Measurements from ENCODE around the gene NHERF1. TPM values are rescaled to one million over a fixed set of nuclear protein-coding genes. Genes with fewer than 3 reads are reported as not detected.

Gene NHERF1
- 3.4 and 10.7 TPM in 2 replicates for total RNA-seq

DNA sequence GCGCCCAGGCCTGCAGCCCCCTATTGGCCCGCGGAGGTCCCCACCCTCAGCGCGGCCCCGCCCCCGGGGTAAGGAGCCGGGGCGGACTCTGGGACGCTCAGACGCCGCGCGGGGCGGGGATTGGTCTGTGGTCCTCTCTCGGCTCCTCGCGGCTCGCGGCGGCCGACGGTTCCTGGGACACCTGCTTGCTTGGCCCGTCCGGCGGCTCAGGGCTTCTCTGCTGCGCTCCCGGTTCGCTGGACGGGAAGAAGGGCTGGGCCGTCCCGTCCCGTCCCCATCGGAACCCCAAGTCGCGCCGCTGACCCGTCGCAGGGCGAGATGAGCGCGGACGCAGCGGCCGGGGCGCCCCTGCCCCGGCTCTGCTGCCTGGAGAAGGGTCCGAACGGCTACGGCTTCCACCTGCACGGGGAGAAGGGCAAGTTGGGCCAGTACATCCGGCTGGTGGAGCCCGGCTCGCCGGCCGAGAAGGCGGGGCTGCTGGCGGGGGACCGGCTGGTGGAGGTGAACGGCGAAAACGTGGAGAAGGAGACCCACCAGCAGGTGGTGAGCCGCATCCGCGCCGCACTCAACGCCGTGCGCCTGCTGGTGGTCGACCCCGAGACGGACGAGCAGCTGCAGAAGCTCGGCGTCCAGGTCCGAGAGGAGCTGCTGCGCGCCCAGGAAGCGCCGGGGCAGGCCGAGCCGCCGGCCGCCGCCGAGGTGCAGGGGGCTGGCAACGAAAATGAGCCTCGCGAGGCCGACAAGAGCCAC lies at the start of gene NHERF1:
Gene NHERF1 (plus strand): TSS at position 100 of the 750 bp plus-strand sequence. CDS start 219 bp downstream, at position 319.

DNA sequence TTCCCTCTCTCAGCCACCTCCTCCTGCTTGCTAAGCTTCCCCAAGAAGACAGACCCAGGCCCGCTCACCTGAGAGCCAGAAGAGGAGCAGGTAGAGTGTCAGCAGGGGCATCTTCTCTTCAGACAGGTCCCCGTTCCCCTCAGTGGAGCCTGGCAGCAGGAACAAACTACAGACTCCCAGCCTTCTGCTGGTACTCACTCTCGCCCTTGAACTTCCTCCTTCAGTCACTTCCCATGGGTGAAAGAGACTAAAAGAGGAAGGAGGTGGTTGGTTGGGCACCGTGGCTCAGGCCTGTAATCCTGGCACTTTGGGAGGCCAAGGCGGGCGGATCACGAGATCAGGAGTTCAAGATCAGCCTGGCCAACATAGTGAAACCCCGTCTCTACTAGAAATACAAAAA lies 35.7 kb upstream of the NHERF1 start, which contains the start of gene CD300LF:
Gene CD300LF (minus strand): TSS at position 168 of the 400 bp plus-strand sequence. CDS start 57 bp downstream, at position 111.

DNA sequence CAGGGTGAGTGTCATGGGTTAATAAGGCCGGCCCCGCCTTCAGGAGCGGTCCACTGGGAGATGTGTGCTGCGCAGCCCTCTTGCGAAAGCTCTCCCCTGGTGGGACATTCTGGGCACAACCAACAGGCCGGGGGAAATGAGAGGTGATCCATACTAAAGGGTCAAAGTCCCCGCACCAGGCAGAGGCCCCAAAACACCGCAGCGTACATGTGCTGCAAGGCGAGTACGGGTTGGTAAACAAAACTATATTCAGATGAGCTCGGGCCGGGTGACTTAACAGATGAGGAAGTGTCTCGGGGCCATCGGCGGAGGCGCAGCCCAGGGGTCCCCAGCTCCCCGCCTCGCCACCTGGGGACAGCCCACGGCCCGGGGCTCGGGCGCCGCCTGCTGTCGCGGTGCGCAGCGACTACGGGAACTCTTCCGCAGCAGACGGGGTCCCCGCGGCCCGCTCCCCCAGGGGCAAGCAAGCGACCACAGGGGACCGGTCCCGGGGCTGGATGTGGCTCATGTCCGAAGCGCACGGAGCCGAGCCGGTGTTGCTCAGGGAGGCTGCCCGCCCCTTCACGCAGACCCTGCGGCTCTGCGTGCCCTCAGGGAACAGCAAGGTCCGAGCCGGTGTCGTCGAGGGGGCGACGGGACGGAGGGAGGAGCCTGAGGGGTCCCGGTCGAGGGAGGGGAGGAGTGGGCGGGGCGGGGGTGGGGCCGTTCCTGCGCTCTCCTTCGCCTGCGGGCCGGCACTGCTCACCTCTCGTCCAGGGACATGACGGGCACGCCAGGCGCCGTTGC lies 11.7 kb upstream of the NHERF1 start, which contains the start of gene RAB37:
Gene RAB37 (plus strand): TSS at position 744 of the 786 bp plus-strand sequence. CDS start 17 bp downstream, at position 761.

DNA sequence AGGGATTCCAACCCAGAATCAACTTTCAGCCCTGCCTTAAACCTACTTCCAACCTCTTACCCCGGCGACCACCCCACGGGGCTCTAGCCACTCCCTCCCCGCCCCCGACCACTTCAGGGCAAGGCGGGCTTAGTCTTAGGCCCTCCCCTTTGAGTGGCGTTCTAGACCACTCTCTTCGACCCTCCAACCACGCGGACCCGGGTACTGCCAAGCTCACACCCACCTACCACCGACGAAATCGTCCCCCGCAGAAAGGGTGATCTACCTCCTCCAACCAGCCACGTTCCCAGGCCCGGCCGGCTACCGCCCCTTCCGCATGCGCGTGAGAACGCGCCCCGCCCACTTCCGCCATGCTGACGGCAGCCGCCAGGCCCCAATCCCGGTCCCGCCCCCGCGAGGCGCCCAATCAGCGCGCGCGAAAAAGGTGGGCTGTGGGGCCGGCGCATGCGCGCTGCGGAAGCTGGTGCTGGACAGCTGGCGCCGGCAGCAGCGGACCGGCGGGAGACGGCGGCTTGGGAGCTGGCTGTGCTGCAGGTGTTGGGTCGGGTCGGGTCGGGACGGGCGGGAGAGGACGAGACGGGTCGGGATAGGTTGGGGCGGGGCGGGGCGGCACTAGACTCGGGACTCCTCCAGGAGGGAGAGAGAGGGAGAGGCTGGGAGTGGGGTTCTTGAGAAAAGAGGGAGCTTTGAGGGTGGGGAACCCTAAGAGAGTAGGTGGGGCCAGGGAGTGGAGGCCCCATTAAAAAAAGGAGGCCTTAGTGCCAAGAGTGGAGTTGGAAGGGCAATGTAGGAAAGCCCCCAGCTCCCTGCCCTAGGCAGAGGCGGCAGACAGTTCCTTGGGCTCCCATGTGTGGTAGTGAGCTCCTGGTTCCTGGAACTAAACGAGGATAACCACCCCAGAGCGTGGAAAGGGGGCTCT lies 27.9 kb downstream of the NHERF1 start, which contains the start of gene NAT9:
Gene NAT9 (minus strand): TSS at position 302 of the 919 bp plus-strand sequence. CDS start 647 bp downstream, outside the sequence.

Other genes with a start within 250 kb of the NHERF1 start
- not detected in 2 replicates for gene CD300LB, start 217.2 kb upstream of the NHERF1 start, total RNA-seq
- gene CD300C, start 202.5 kb upstream of the NHERF1 start, total RNA-seq: 0.19 TPM in 1 of 2 replicates, not detected in the other
- gene CD300H, start 181.1 kb upstream of the NHERF1 start, total RNA-seq: not detected in 2 replicates
- not detected in 2 replicates for gene CD300LD, start 156.3 kb upstream of the NHERF1 start, total RNA-seq
- gene CD300E, start 124.9 kb upstream of the NHERF1 start, total RNA-seq: not detected in 2 replicates
- not detected in 2 replicates for gene CD300LF, start 35.7 kb upstream of the NHERF1 start, total RNA-seq
- gene RAB37, start 11.4 kb upstream of the NHERF1 start, total RNA-seq: under 0.01 and 0.19 TPM in 2 replicates
- 28.0 and 35.5 TPM in 2 replicates for gene NAT9, start 27.7 kb downstream of the NHERF1 start, total RNA-seq
- gene GRIN2C, start 111.3 kb downstream of the NHERF1 start, total RNA-seq: 0.19 and 0.28 TPM in 2 replicates
- gene FDXR, start 124.4 kb downstream of the NHERF1 start, total RNA-seq: 31.4 and 47.6 TPM in 2 replicates
- gene FADS6, start 145.0 kb downstream of the NHERF1 start, total RNA-seq: not detected in 2 replicates
- gene USH1G, start 174.6 kb downstream of the NHERF1 start, total RNA-seq: under 0.01 TPM in 1 of 2 replicates, not detected in the other
- not detected in 2 replicates for gene OTOP2, start 175.6 kb downstream of the NHERF1 start, total RNA-seq
- not detected in 2 replicates for gene OTOP3, start 187.3 kb downstream of the NHERF1 start, total RNA-seq
- gene HID1, start 224.1 kb downstream of the NHERF1 start, total RNA-seq: 1.4 and 5.8 TPM in 2 replicates
- 17.5 and 25.1 TPM in 2 replicates for gene CDR2L, start 239.0 kb downstream of the NHERF1 start, total RNA-seq

Measured in regular cardiac myocyte (primary cell).